NT2/D1 (cell line): Measurements from ENCODE around the gene TAS2R41.

ENCODE experiments used
- YY1 ChIP-seq: IDR thresholded peaks from 2 replicates; pipeline ENCODE4 v1.6.1; 2011; ENCODE audit not compliant: insufficient read length, insufficient read depth
- ZNF274 ChIP-seq: IDR thresholded peaks from 2 replicates; pipeline ENCODE4 v1.6.1; 2011; ENCODE audit warnings: mild to moderate bottlenecking, low read depth, low read length

GRCh38 chr7:143454091-143454680 lies 23.5 kb upstream of the TAS2R41 start:
- no peak for TF ChIP-seq YY1
- TF ChIP-seq ZNF274, result no peak
